DMS53 treated with DMSO at 0.1 percent for 48 hours (cell line): ENCODE results near the gene CDYL2.

Source experiments
- DNase-seq: peaks from one replicate; lab custom pipeline; 2025; ENCODE audit not compliant: unreplicated experiment; lab: John Stamatoyannopoulos, UW

The CDYL2 gene

GRCh38 chr16:80602894-80603293 is 201.5 kb downstream of the CDYL2 start:
- DNase-seq, result no peak

GRCh38 chr16:80601182-80601581 is 203.2 kb downstream of the CDYL2 start:
- DNase-seq, result no peak

GRCh38 chr16:80599466-80599865 is 204.9 kb downstream of the CDYL2 start:
- no peak for DNase-seq

GRCh38 chr16:80596507-80597207 is 207.7 kb downstream of the CDYL2 start:
- DNase-seq, result no peak

- no peak for DNase-seq
These were observed 209.6 kb downstream of the CDYL2 start for GRCh38 chr16:80594756-80595155.

GRCh38 chr16:80592273-80592672 is 212.1 kb downstream of the CDYL2 start:
- no peak for DNase-seq

GRCh38 chr16:80591071-80591915 is 213.1 kb downstream of the CDYL2 start:
- DNase-seq, result no peak

GRCh38 chr16:80587071-80587470 is 217.3 kb downstream of the CDYL2 start:
- no peak for DNase-seq

- no peak for DNase-seq
These were observed 217.9 kb downstream of the CDYL2 start for GRCh38 chr16:80586476-80586875.

- no peak for DNase-seq
These were observed 218.6 kb downstream of the CDYL2 start for GRCh38 chr16:80585764-80586163.

- no peak for DNase-seq
These were observed 220.9 kb downstream of the CDYL2 start for GRCh38 chr16:80583466-80583865.

GRCh38 chr16:80580109-80580832 is 224.1 kb downstream of the CDYL2 start:
- no peak for DNase-seq

GRCh38 chr16:80577485-80578280 is 226.7 kb downstream of the CDYL2 start:
- no peak for DNase-seq

- no peak for DNase-seq
These were observed 228.0 kb downstream of the CDYL2 start for GRCh38 chr16:80576343-80576912.

GRCh38 chr16:80573700-80574120 is 230.7 kb downstream of the CDYL2 start:
- DNase-seq, result no peak

- DNase-seq, result no peak
These were observed 234.3 kb downstream of the CDYL2 start for GRCh38 chr16:80570106-80570478.

- DNase-seq, result no peak
These were observed 234.8 kb downstream of the CDYL2 start for GRCh38 chr16:80569440-80570105.

GRCh38 chr16:80564394-80564793 is 240.0 kb downstream of the CDYL2 start:
- DNase-seq, result no peak

- DNase-seq, result no peak
These were observed 241.3 kb downstream of the CDYL2 start for GRCh38 chr16:80563066-80563465.

GRCh38 chr16:80559369-80559768 is 245.0 kb downstream of the CDYL2 start:
- DNase-seq, result no peak
